Chondrocyte (in vitro differentiated cells): ENCODE data around the gene MR1. TPM values are rescaled to one million over a fixed set of nuclear protein-coding genes. Genes with fewer than 3 reads are reported as not detected.
A peak's percentile ranks its signal among the peaks of the same experiment; 100 is the strongest.

Experiments used
- DNase-seq: peaks from one replicate; pipeline ENCODE4 v3.0.0; 2021; ENCODE audit warnings: mixed read lengths, low spot score
- H3K27ac Mint-ChIP-seq: one replicate; pipeline ENCODE4 v1.8.0; 2021; ENCODE audit warnings: mild to moderate bottlenecking, moderate library complexity, mixed read lengths; ENCODE audit not compliant: unreplicated experiment
- H3K27me3 Mint-ChIP-seq: 2 replicates; pipeline ENCODE4 v1.8.0; 2021; ENCODE audit warnings: low read depth, mixed read lengths
- H3K36me3 Mint-ChIP-seq: 2 replicates; pipeline ENCODE4 v1.8.0; 2021; ENCODE audit warnings: low read depth, mixed read lengths
- H3K4me1 Mint-ChIP-seq: 2 replicates; pipeline ENCODE4 v1.8.0; 2021; ENCODE audit warnings: low read depth, mild to moderate bottlenecking, mixed read lengths
- H3K4me3 Mint-ChIP-seq: one replicate; pipeline ENCODE4 v1.8.0; 2021; ENCODE audit warnings: mild to moderate bottlenecking, moderate library complexity, mixed read lengths; ENCODE audit not compliant: unreplicated experiment
- H3K9me3 Mint-ChIP-seq: 2 replicates; pipeline ENCODE4 v1.8.0; 2021; ENCODE audit warnings: low read depth, mixed read lengths
- CTCF ChIP-seq: fragments of 200-600 bp; sonication (generic); IDR thresholded peaks from 2 replicates; pipeline ENCODE4 v1.5.0; 2021; ENCODE audit warnings: antibody characterized with exemption, mild to moderate bottlenecking, moderate library complexity
- total RNA-seq: library from RNA; stranded (reverse); gene quantifications from 3 replicates; pipeline ENCODE4 v1.2.1, GENCODE V29; 2021

MR1 gene
- total RNA-seq, 1 donor from 2014 or later: 3.8 TPM

- TF ChIP-seq CTCF: no peak
- Mint-ChIP-seq H3K36me3 (no peaks in the 10 kb centered on the region), H3K27ac (peak overlapping the region; percentile 78), H3K9me3 (no peaks in the 10 kb centered on the region), H3K4me3 (no peak overlapping the region), H3K27me3 (no peaks in the 10 kb centered on the region), H3K4me1 (peaks cover 82% of the 10 kb centered on the region)
- no peak for DNase-seq
Observed at GRCh38 chr1:181101581-181102226, 67.9 kb downstream of the MR1 start.

GRCh38 chr1:181102841-181103240, 69.1 kb downstream of the MR1 start:
- no peak for DNase-seq
- no peak for TF ChIP-seq CTCF
- Mint-ChIP-seq H3K9me3 (no peaks in the 10 kb centered on the region), H3K4me1 (peaks cover 74% of the 10 kb centered on the region), H3K27me3 (no peaks in the 10 kb centered on the region), H3K4me3 (no peak overlapping the region), H3K36me3 (no peaks in the 10 kb centered on the region), H3K27ac (peak overlapping the region; percentile 60)

- no peak for DNase-seq
- no peak overlapping the region for H3K4me3 Mint-ChIP-seq
- H3K27ac Mint-ChIP-seq: peak overlapping the region; percentile 89
- no peaks in the 10 kb centered on the region for H3K36me3 Mint-ChIP-seq
- no peaks in the 10 kb centered on the region for H3K9me3 Mint-ChIP-seq
- no peaks in the 10 kb centered on the region for H3K27me3 Mint-ChIP-seq
- TF ChIP-seq CTCF: no peak
- peaks cover 69% of the 10 kb centered on the region for H3K4me1 Mint-ChIP-seq
Observed at GRCh38 chr1:181103399-181103798, 69.6 kb downstream of the MR1 start.

- TF ChIP-seq CTCF: no peak
- Mint-ChIP-seq H3K27me3 (no peaks in the 10 kb centered on the region), H3K27ac (peak overlapping the region; percentile 89), H3K9me3 (no peaks in the 10 kb centered on the region), H3K36me3 (no peaks in the 10 kb centered on the region), H3K4me3 (peak overlapping the region; percentile 81), H3K4me1 (peaks cover 63% of the 10 kb centered on the region)
- DNase-seq: no peak
Observed at GRCh38 chr1:181104042-181104789, 70.4 kb downstream of the MR1 start.

GRCh38 chr1:181104790-181105133, 71.0 kb downstream of the MR1 start:
- peaks cover 57% of the 10 kb centered on the region for H3K4me1 Mint-ChIP-seq
- H3K36me3 Mint-ChIP-seq: no peaks in the 10 kb centered on the region
- DNase-seq: peak; percentile 92
- no peaks in the 10 kb centered on the region for H3K9me3 Mint-ChIP-seq
- no peaks in the 10 kb centered on the region for H3K27me3 Mint-ChIP-seq
- peak overlapping the region; percentile 89 for H3K27ac Mint-ChIP-seq
- peak; percentile 60 for TF ChIP-seq CTCF
- peak overlapping the region; percentile 81 for H3K4me3 Mint-ChIP-seq
